Glutamatergic neuron (in vitro differentiated cells): ENCODE results near the gene KHSRP. TPM values are rescaled to one million over a fixed set of nuclear protein-coding genes. Genes with fewer than 3 reads are reported as not detected.

Experiments used
- DNase-seq: peaks from one replicate; pipeline ENCODE4 v3.0.0; 2022
- H3K27ac Mint-ChIP-seq: one replicate; pipeline ENCODE4 v1.8.0; 2020; ENCODE audit warnings: mild to moderate bottlenecking, mixed read lengths, inconsistent platforms; ENCODE audit not compliant: unreplicated experiment
- H3K27me3 Mint-ChIP-seq: one replicate; pipeline ENCODE4 v1.8.0; 2020; ENCODE audit warnings: mild to moderate bottlenecking, moderate library complexity, mixed read lengths, inconsistent platforms; ENCODE audit not compliant: unreplicated experiment
- H3K36me3 Mint-ChIP-seq: one replicate; pipeline ENCODE4 v1.8.0; 2020; ENCODE audit warnings: mild to moderate bottlenecking, mixed read lengths, inconsistent platforms; ENCODE audit not compliant: unreplicated experiment
- H3K4me1 Mint-ChIP-seq: one replicate; pipeline ENCODE4 v1.8.0; 2020; ENCODE audit warnings: mild to moderate bottlenecking, low read depth, mixed read lengths, inconsistent platforms; ENCODE audit not compliant: unreplicated experiment
- H3K4me3 Mint-ChIP-seq: one replicate; pipeline ENCODE4 v1.8.0; 2020; ENCODE audit warnings: mild to moderate bottlenecking, mixed read lengths, inconsistent platforms; ENCODE audit not compliant: unreplicated experiment
- H3K9me3 Mint-ChIP-seq: one replicate; pipeline ENCODE4 v1.8.0; 2020; ENCODE audit warnings: mild to moderate bottlenecking, moderate library complexity, mixed read lengths, inconsistent platforms; ENCODE audit not compliant: unreplicated experiment
- CTCF ChIP-seq: fragments of 200-600 bp; sonication (generic); IDR thresholded peaks from one replicate; pipeline ENCODE4 v1.5.0; 2021; ENCODE audit not compliant: partially characterized antibody, unreplicated experiment
- total RNA-seq: library from RNA; stranded (reverse); fragmentation: NEBNext Ultra II Directional; extraction: Animal tissue kit (Norgen Biotek cat#: 25700); gene quantifications from one replicate; pipeline ENCODE4 v1.2.1, GENCODE V29; 2021; ENCODE audit not compliant: unreplicated experiment

KHSRP gene
- total RNA-seq, 1 donor from 2014 or later, result 318 TPM

- Mint-ChIP-seq H3K27ac (no peak overlapping the region), H3K9me3 (peaks cover 4% of the 10 kb centered on the region), H3K4me3 (no peak overlapping the region), H3K4me1 (peaks cover 10% of the 10 kb centered on the region), H3K36me3 (no peaks in the 10 kb centered on the region), H3K27me3 (peaks cover 3% of the 10 kb centered on the region)
- DNase-seq, result no peak
- no peak for TF ChIP-seq CTCF
Measured at GRCh38 chr19:6417713-6418561, 6.7 kb downstream of the KHSRP start.

GRCh38 chr19:6416658-6417405 is 7.8 kb downstream of the KHSRP start:
- H3K36me3 Mint-ChIP-seq, result no peaks in the 10 kb centered on the region
- H3K9me3 Mint-ChIP-seq, result peaks cover 2% of the 10 kb centered on the region
- H3K27me3 Mint-ChIP-seq, result peaks cover 3% of the 10 kb centered on the region
- no peak overlapping the region for H3K4me3 Mint-ChIP-seq
- H3K27ac Mint-ChIP-seq, result no peak overlapping the region
- TF ChIP-seq CTCF, result no peak
- DNase-seq, result no peak
- H3K4me1 Mint-ChIP-seq, result peaks cover 1% of the 10 kb centered on the region

- peaks cover 2% of the 10 kb centered on the region for H3K9me3 Mint-ChIP-seq
- no peaks in the 10 kb centered on the region for H3K36me3 Mint-ChIP-seq
- H3K27ac Mint-ChIP-seq, result no peak overlapping the region
- DNase-seq, result no peak
- peaks cover 3% of the 10 kb centered on the region for H3K27me3 Mint-ChIP-seq
- H3K4me1 Mint-ChIP-seq, result peaks cover 1% of the 10 kb centered on the region
- no peak overlapping the region for H3K4me3 Mint-ChIP-seq
- TF ChIP-seq CTCF, result no peak
Measured at GRCh38 chr19:6415591-6416190, 8.9 kb downstream of the KHSRP start.

- no peak overlapping the region for H3K27ac Mint-ChIP-seq
- no peaks in the 10 kb centered on the region for H3K36me3 Mint-ChIP-seq
- TF ChIP-seq CTCF, result no peak
- H3K4me1 Mint-ChIP-seq, result peaks cover 1% of the 10 kb centered on the region
- peaks cover 3% of the 10 kb centered on the region for H3K27me3 Mint-ChIP-seq
- no peak overlapping the region for H3K4me3 Mint-ChIP-seq
- H3K9me3 Mint-ChIP-seq, result peaks cover 2% of the 10 kb centered on the region
- DNase-seq, result no peak
Measured at GRCh38 chr19:6414793-6415590, 9.6 kb downstream of the KHSRP start.
